GM19468 (cell line): ENCODE data around the gene DPT.

Source experiments
- ATAC-seq: cut with Tn5 transposase; IDR thresholded peaks from one replicate; pipeline ENCODE4 v1.9.1; 2021; ENCODE audit warnings: mild to moderate bottlenecking, moderate library complexity, moderate number of reproducible peaks; ENCODE audit not compliant: unreplicated experiment; ENCODE audit errors: extremely low read depth

The DPT gene

GRCh38 chr1:168708698-168709404 is 20.2 kb downstream of the DPT start:
- no peak for ATAC-seq

DNA sequence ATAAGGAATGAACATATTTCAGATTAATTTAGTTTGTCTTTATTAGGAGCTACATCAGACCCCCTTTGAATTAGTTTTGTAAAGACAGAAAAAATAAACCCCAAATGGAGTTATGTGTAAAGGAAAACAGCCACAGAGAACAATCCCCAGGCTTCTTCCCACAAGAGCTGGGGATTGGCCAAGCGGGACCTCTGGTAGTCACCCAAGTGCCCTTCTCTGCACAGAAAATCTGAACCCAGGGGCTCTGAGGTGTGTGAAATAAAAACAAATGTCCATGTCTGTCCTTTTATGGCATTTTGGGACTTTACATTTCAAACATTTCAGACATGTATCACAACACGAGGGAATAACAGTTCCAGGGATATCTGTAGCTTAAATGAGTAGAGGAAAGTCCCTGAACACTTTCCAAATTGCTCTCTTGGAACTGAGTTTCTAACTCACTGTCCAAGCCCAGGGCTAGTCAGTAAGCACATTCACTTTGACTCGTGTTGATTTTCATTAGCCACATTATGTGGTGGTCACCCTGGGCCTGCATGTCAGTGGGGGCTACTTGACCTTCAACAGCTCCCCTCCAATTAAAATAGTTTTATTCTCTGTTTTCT is 22.5 kb downstream of the DPT start:
- ATAC-seq, result no peak

DNA sequence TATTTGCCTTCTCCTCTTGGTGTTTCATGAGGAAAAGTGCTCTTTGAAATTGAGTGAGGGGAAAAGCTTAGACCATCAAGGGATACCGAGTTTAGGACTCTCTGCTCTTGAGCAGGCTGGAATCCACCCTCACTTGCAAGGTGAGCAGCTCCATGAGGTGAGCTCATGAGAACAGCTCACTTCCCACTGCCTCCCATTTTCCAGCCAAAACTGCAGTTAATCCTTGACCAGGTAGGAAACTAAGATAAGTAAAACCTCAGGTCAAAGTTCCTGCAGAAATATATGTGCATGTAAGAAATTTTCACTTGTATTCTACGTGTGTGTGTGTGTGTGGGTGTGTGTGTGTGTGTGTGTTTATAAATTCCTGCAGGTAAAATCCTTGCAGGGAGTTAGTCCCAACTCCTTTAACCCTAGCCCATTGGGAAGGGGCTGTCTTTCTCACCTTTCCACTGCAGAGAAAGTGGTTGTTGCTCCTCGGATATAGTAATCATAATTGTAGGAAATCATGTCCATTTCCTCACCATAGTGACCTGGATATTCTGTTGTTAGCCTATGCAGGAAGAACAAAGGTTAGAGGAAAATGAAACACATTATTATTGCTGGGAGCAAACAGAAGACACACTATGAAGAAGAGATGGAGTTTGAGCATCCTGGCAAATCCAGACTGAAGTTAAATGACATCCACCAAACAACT is 28.3 kb downstream of the DPT start:
- no peak for ATAC-seq

DNA sequence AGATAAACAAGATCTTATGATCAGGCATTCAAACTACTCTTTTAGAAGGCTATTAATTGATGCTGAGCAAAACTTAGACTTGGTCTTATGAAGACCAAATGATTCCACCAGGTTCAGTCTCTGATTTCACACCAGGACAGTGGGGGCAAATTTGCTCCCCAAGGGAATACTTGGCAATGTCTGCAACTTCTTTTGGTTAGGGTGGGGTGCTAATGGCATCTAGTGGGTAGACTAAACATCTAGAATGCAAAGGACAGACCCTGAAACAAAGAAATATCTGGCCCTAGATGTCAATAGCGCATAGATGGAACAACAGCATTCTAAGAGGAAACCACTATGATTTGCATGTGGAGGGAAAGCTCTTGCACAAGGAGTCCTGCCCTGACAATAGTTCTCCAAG is 30.6 kb downstream of the DPT start:
- no peak for ATAC-seq

GRCh38 chr1:168697356-168698126 is 31.5 kb downstream of the DPT start:
- ATAC-seq, result no peak

GRCh38 chr1:168696125-168696760 is 32.8 kb downstream of the DPT start:
- no peak for ATAC-seq

DNA sequence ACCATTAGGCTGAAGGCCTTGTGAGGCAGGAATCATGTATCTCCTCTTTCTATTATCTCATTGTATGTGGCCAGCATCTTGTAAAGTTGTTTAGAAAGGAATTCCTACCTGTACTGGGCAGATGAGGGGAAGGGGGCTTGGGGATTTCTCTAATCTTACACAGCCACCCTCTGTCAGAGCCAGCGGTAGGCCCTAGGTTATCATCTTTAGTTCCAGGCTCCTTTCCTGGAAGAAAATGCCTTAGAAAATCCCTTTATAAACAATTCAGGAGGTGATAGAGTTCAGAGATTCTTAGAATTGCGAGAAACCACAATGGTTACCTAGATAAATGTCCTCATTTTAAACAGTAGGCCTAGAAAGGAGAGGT is 35.2 kb downstream of the DPT start:
- ATAC-seq, result no peak

GRCh38 chr1:168693197-168693871 is 35.7 kb downstream of the DPT start:
- no peak for ATAC-seq

DNA sequence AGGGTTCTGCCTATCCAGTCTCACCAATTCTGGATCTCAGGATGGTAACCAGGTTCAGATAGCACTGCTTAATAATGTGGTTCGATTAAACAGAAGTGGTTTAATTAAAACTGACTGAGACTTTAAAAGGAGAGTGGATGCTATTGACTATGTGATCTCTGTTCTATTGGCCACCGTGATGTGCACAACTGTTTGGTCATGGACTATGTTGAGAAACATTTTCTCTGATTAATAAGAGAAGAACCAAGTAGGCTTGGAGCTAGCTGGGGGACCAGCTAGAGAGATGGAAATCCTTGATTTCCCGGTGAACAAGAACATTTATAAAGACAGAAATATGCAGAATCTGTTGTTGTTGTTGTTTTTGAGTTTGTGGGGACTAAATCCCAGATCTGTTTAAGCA is 36.5 kb downstream of the DPT start:
- ATAC-seq, result no peak

GRCh38 chr1:168691541-168691940 is 37.5 kb downstream of the DPT start:
- no peak for ATAC-seq

- no peak for ATAC-seq
These were observed 39.0 kb downstream of the DPT start for GRCh38 chr1:168689726-168690602.

DNA sequence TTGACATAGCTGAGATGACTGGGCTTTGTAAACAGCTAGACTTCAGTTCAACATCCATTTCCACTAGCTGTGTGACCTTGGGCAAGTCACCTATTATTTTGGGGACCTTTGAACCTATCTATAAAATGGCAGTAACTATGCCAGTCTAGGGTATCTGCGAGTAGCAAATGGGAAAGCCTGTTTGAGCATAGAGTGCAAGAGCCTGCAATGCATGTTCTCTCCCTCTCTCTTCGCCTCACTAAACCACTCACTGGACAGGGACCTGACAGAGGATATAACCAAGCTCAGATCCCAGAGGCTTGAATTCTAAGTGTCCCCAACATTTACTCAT is 39.7 kb downstream of the DPT start:
- no peak for ATAC-seq

DNA sequence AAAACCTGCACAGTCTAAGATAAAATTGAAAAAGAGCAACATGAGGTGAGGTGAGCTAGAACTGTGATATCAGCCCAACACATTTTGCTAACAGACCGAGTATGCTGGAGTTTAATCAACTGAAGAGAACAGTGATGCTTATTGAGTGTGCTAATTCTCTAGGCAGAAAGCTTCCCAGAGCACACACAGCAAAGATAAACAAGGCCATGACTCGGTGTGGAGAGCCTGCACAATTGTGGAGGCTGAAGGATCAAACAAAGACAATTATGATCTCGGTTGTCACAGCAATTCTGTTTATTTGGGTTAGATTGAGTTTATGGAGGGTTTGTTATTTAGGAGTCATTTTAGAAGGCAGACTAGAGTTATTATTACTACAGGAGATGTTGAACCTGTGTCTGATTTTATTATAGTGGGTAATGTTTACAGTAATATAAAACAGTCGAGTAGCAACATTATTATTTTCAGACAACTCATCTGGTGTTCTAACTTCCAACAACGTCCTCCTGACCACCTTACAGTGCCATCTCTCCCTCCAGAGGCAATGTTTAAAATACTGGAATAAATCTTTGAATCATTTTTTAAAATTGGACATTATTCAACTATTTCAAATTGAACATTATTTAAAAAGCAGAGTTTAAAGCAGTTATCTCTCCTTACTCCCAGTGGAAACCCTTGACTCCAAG is 40.2 kb downstream of the DPT start:
- ATAC-seq, result no peak

DNA sequence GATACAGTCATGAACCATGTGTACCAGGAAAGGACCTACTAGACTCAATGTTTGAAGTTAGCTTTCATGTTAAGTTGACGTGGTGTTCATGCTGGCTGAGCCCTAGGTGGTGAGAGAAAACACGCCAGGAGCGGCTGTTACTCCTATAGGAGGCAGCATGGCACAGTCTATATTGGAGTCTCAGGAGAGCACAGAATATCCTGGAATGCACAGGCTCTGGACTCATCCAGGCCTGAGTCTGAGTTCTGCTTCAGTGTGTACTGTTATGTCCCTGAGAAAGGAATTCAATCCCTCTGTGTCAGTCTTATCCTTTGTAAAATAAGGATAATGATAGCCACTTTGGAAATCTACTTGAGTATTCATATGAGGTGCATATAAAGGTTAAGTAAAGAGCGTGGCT is 41.2 kb downstream of the DPT start:
- ATAC-seq, result no peak

DNA sequence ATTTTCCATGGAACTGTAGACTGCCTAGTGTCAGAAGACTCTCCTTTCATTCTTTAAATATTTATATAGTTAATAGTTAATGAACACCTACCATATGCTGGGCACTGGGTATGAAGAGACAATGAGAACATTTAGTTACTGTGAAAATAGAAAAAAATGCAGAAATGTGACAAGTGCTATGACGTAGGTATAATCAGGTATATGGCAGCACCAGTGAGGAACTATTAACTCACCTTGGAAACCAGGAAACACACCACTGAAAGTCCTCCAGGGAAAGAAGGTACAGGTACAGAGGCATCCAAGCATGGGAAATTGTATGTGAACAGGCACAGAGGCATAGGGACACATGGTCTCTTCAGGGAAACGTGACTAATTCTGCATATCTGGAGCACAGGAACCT is 42.3 kb downstream of the DPT start:
- ATAC-seq, result no peak

DNA sequence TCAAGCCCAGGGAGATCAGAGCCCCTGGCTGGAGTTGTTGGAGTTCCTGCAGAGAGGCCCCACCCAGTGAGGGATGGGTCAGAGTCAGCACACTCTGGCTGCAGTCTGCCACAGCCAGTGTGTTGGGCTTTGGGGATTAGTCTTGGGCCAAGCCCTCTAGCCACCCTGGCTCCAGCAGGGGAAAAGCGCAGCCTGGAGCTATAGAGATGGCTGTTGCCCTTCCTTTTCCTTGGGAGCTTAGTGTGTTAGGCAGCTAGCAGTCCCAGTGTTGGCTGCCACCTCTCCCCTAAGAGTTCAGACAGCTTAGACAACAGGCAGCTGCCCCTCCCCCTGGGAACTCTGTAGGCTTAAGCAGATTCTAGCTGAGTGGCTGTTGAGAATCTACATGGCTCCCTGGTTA is 45.1 kb downstream of the DPT start:
- no peak for ATAC-seq

DNA sequence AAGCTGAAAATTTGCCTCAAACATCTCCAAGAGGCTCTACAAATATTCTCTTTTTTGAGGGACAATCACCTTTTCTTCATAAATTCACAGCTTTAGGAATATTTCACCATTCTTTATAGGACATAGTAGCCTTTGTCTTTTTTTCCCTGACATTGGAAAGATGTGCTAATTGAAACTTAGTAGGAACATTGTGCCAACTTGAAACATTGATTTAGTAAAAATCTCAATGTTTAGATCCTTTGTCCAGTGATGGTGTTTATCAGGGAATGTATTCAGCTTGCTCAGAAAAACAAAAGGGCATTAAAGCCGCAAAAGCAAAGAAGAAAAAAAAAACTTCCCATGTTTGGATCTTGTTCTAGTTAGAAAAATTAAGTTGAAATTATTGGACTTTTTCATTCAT is 52.1 kb downstream of the DPT start:
- no peak for ATAC-seq

DNA sequence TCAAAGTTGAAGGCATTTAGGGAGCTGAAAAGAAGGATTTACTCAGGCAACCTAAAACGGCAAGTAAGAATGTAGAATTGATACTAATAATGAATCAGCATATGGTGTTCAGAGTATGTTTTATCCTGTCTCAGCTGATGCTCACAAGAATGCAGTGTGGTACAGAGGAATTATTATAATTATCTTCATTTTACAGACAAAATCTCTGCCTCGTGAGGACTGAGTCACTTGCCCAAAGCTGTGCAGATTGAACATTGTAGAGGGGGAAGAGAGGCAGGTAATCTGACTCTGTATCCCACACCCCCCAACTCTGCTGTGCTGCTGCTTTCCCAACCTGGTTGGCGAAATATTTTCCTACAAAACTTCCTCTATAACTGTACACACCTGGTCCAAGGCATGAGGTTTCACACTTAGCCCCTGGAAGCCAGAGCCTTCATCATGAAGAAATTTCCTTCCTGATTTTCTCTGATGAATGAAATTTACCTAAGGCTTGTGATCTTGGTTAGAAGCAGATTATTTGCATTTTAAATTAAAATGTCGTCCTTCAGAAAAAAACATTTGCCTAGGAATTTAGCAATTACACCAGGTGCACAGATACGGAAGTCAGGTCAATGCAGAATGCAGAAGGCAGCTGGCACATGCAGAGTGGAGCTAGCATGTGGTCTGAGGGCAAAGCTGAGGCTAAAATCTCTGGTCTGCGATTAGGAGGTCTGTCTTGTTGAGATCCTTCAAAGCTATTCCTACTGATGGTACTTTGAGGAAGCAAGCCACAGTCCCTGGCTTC is 52.8 kb downstream of the DPT start:
- no peak for ATAC-seq
